K562 treated with DMSO at 1 percent for 4 hours (cell line): ENCODE measurements around the gene TRAF7. TPM values are rescaled to one million over a fixed set of nuclear protein-coding genes. Genes with fewer than 3 reads are reported as not detected.

Experiments
- total RNA-seq: library from RNA; unstranded; fragments of 300-600 nt; gene quantifications from 2 replicates; pipeline ENCODE4 v1.2.3, GENCODE V29; 2022; ENCODE audit not compliant: insufficient read depth

TRAF7 gene
- 103 and 117 TPM in 2 replicates for total RNA-seq

DNA sequence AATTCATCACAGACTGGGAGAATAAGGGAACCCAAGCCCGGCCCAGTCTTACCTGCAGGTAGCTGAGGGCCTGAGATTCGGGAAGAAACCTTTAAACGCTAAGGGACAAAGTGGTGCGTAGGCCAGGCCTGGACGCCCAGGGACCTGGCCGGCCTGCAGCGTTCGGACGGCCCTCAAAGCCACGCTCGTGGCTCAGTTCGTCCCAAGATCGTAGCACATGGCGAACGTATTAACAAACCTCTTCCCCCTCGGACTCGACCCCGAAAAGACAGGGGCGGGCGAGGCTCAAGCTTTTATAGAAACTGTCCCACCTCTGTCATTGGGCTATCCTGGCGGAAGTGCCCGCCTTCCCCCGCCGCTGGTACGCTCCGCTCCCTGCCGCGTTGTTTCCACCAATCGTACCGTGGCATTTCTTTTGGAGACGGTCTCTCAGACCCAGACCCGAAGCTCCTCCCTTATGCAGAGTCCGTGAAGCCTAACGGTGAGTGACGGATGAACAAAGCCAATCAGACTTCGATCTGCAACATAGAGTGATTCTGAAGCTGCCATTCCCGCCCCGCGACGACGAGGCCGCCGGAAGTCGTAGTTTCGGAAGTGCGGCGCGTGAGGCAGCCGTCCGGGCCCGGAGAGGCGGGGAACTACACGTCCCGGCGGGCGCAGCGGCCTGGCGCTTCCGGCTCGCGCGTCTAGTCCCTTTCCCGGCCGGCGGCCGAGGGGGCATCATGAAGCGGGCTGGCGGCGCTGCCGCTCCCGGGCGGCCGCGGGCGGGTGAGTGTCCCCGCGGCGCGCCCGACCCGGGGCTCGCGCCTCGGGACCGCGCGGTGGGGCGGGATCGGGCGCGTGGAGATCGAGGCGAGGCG lies at the start of gene TRAF7:
Gene TRAF7 (plus strand): TSS at position 692 of the 860 bp plus-strand sequence. CDS start 8,139 bp downstream, outside the sequence.

DNA sequence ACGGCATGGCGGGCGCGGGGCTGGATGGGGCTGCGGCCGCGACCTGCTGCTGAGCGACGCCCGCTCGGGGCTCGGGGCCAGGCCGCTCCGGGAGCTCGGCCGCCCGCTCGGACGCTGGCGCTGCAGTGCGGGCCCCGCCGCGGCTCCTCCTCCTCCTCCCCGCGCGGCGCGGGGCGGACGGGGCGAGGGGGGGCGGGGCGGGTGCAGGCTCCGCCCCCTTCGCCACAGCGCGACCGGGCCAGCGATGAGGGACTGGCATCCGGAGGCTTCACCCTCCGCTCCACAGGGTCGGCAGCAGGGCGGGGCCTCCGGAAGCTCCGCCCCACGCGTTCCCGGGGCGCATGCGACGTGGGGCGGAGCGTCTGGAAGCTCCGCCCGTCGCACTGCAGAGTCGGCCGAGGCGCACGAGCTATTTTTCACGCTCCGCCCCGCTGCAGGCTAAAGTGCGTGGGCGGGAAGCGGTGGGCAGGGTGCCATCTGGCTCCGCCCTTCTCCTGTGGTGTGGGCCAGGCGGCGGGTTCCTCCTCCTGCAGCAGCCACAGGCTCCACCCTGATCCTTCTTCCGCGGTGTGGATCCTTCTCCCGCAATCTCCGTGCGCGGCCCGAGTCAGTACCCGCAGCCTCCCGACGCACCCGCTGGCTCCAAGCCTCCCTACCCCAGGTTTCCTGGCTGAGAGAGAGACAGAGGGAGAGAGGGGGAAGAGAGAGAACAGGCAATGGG lies 19.7 kb upstream of the TRAF7 start, which contains the start of gene PKD1:
Gene PKD1 (minus strand): TSS at position 129 of the 721 bp plus-strand sequence. CDS start 209 bp downstream, outside the sequence.

GRCh38 chr16:2147981-2148671 lies 7.5 kb upstream of the TRAF7 start, which contains the start of gene RAB26:
TSS of gene RAB26 (plus strand) at chr16:2148625. CDS start at chr16:2148784, 159 bp downstream.

GRCh38 chr16:2196162-2196980 lies 40.8 kb downstream of the TRAF7 start, which contains the start of gene CASKIN1:
TSS of gene CASKIN1 (minus strand) at chr16:2196605. CDS start at chr16:2196432, 173 bp downstream.

DNA sequence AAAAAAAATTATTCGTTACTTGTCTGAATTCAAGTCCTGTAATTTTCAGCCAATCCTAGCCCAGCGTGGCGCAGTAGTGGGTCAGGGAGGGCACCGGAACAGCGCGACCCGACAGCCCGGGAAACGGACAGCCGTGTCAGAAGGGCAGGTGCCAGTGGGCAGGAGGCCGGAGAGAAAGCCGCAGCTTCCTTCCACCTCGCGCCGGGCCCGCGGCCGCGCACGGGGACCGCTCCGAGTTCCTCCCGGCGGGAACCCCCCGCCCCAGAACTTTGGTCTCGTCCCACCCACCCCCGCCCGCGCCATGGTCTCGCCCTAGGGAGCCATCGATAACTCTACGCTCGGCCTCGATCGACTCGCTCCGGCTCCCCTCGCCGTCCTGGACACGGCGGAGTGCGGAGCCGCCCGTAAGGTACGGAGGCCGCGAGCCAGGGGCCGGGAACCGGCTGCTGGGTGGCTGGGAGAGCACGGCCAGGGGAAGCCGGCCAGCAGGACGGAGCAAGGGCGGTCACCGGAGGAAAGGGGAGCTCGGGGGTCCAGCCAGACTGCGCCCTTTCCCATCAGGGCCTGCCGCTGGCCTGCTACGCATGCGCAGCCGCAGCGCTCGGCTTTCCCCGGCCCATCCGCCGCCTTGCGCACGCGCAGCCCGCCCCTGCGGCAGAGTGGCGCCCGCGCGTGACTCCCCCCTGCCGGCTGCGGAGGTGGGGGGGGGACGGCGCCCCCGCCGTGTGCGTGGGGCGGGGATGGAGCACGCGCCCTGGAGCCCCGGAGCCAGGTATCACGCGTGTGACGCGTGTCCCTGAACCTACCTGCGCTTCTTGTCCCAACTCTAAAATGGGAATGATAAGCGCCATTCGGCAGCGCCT lies 49.8 kb downstream of the TRAF7 start, which contains the start of gene MLST8:
Gene MLST8 (plus strand): TSS at position 351 of the 863 bp plus-strand sequence. CDS start 632 bp downstream, outside the sequence.

DNA sequence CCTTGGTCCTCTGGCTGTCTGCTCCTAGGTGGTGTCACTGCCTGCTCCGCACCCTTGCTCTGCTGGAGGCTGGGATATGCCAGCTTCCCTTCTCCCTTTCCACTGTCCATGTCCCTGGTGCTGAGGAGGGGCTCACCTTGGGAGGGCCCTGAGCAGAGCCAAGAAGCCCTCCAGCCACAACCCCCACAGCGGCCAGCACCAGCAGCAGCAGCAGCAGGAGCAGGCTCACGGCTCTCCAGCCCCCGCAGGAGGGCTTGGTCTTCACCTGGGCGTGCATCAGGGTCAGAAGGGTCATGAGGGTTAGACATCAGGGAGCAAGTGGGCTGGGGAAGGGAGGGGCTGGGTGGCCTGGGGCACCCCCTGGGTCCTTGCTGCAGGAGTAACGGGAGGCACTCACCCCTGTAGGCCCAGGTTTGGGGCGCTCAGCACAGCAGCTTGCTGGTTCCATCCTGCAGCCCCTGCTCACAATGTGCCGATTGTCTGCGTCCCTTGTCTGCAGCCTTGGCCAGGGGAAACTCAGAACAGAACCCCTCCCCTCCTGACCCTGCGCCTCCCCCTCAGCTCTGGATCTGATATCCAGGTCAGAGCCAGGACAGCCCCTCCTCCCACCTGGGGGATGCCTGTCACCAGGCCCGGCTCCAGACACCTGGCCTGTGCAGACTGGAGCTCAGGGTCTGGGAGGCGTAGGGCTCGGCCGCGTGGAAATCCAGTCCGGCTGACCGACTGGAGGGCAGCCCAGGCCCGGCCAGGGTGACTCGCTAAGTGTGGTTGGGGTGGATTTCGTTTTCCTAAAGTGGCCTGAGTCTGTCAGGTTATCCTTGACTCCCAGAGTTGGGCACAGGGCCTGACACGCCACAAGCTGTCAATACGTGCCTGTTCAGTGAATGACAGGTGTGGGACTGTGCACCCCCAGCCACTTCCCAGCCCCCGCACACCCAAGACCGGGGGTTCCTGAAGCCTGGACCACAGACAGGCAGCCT lies 55.1 kb downstream of the TRAF7 start, which contains the start of gene BRICD5:
Gene BRICD5 (minus strand): TSS at position 478 of the 980 bp plus-strand sequence. CDS start 30 bp downstream, at position 448.

DNA sequence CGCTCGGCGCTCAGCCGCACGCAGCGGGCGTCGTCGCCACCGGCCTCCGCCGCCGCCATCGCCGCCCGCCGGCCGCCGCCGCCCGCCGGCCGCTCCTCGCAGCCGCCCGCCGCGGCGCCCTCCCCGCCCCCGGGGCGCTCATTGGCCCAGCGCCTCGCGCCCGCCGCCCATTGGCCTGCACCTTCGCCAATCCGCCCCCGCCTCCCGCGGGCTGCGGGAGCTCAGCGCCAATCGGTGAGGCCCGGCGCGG lies 59.1 kb downstream of the TRAF7 start, which contains the start of gene PGP:
Gene PGP (minus strand): TSS at position 122 of the 250 bp plus-strand sequence. CDS start 63 bp downstream, at position 59.

GRCh38 chr16:2223221-2223941 lies 67.8 kb downstream of the TRAF7 start, which contains the start of gene E4F1:
TSS of gene E4F1 (plus strand) at chr16:2223591. CDS start at chr16:2223614, 23 bp downstream.

Other genes with a start within 250 kb of the TRAF7 start
- not detected in 2 replicates for gene HS3ST6, start 237.4 kb upstream of the TRAF7 start, total RNA-seq
- 55.4 and 70.9 TPM in 2 replicates for gene MSRB1, start 212.6 kb upstream of the TRAF7 start, total RNA-seq
- gene RPL3L, start 201.1 kb upstream of the TRAF7 start, total RNA-seq: 0.47 TPM in 1 of 2 replicates, not detected in the other
- 214 and 219 TPM in 2 replicates for gene NDUFB10, start 196.2 kb upstream of the TRAF7 start, total RNA-seq
- 6,829 and 8,005 TPM in 2 replicates for gene RPS2, start 191.0 kb upstream of the TRAF7 start, total RNA-seq
- not detected in 2 replicates for gene RNF151, start 188.9 kb upstream of the TRAF7 start, total RNA-seq
- 41.9 and 47.0 TPM in 2 replicates for gene TBL3, start 183.7 kb upstream of the TRAF7 start, total RNA-seq
- not detected in 2 replicates for gene NOXO1, start 174.3 kb upstream of the TRAF7 start, total RNA-seq
- 54.4 and 64.7 TPM in 2 replicates for gene GFER, start 171.6 kb upstream of the TRAF7 start, total RNA-seq
- gene SYNGR3, start 165.8 kb upstream of the TRAF7 start, total RNA-seq: 30.6 and 35.1 TPM in 2 replicates
- gene ZNF598, start 146.0 kb upstream of the TRAF7 start, total RNA-seq: 103 and 116 TPM in 2 replicates
- gene NPW, start 136.0 kb upstream of the TRAF7 start, total RNA-seq: 1.6 and 5.6 TPM in 2 replicates
- 28.8 and 29.0 TPM in 2 replicates for gene NHERF2, start 128.9 kb upstream of the TRAF7 start, total RNA-seq
- 20.7 and 23.3 TPM in 2 replicates for gene NTHL1, start 107.9 kb upstream of the TRAF7 start, total RNA-seq
- gene TSC2, start 107.8 kb upstream of the TRAF7 start, total RNA-seq: 42.5 and 52.7 TPM in 2 replicates
- 67.2 and 116 TPM in 2 replicates for gene PKD1, start 19.9 kb upstream of the TRAF7 start, total RNA-seq
- gene RAB26, start 7.2 kb upstream of the TRAF7 start, total RNA-seq: 3.5 and 3.9 TPM in 2 replicates
- 4.2 and 5.4 TPM in 2 replicates for gene CASKIN1, start 40.8 kb downstream of the TRAF7 start, total RNA-seq
- 73.7 and 84.0 TPM in 2 replicates for gene MLST8, start 49.7 kb downstream of the TRAF7 start, total RNA-seq
- gene BRICD5, start 55.1 kb downstream of the TRAF7 start, total RNA-seq: 4.9 and 16.4 TPM in 2 replicates
- 53.8 and 56.2 TPM in 2 replicates for gene PGP, start 59.1 kb downstream of the TRAF7 start, total RNA-seq
- 33.2 and 37.1 TPM in 2 replicates for gene E4F1, start 67.8 kb downstream of the TRAF7 start, total RNA-seq
- gene DNASE1L2, start 80.7 kb downstream of the TRAF7 start, total RNA-seq: 5.4 and 6.1 TPM in 2 replicates
- gene ECI1, start 95.8 kb downstream of the TRAF7 start, total RNA-seq: 309 and 412 TPM in 2 replicates
- gene RNPS1, start 112.3 kb downstream of the TRAF7 start, total RNA-seq: 182 and 221 TPM in 2 replicates
- gene ABCA3, start 184.9 kb downstream of the TRAF7 start, total RNA-seq: 18.9 and 25.4 TPM in 2 replicates